ENCODE data around the gene MAP2K2. TPM values are rescaled to one million over a fixed set of nuclear protein-coding genes. Genes with fewer than 3 reads are reported as not detected.

MAP2K2 gene
- total RNA-seq, 6 donors from 2014 or later, result 86.8 to 170 (median 134) TPM

DNA sequence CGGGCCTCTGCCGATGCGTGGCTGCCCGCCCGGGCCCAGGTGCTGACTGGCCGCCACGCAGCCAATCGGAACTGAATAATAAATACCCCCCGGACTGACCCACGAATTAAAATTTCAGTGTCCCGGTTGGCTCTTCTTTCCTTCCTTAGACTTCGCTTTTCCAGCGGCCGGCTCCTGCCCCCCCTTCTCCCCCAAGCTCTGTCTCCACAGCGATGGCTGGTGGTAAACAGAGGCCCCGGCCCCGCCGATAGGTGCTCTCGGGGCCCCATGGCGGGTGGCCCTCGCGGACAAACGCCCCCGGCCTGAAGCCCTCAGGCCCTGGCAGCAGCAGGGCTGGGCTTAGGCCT, 59.8 kb downstream of the MAP2K2 start:
- WGBS, 2 donors, result 4 to 6% methylated on average over 20 to 24 of the region's 24 CpGs
- H3K36me3 ChIP-seq, result peaks cover 0 to 12% (median 4%) of the 10 kb centered on the region in 4 donors
- peak overlapping the region; percentile 96 to 98 (median 97) for H3K27ac ChIP-seq
- peak overlapping the region; percentile 80 to 100 (median 92) for H3K4me3 ChIP-seq
- peaks cover 59 to 72% (median 65%) of the 10 kb centered on the region in 4 donors for H3K4me1 ChIP-seq
- ATAC-seq (ENCODE audit: low FRiP score in 2 of 2) (no peak), DNase-seq (peak; percentile 24 to 87)
- H3K27me3 ChIP-seq, result no peaks in the 10 kb centered on the region
- no peaks in the 10 kb centered on the region for H3K9me3 ChIP-seq
- TF ChIP-seq POLR2A (IDR thresholded peaks at IDR 0.05), result peak in 1 of 4 donors; percentile 8
- no peak for TF ChIP-seq POLR2AphosphoS5 (IDR thresholded peaks at IDR 0.05)

DNA sequence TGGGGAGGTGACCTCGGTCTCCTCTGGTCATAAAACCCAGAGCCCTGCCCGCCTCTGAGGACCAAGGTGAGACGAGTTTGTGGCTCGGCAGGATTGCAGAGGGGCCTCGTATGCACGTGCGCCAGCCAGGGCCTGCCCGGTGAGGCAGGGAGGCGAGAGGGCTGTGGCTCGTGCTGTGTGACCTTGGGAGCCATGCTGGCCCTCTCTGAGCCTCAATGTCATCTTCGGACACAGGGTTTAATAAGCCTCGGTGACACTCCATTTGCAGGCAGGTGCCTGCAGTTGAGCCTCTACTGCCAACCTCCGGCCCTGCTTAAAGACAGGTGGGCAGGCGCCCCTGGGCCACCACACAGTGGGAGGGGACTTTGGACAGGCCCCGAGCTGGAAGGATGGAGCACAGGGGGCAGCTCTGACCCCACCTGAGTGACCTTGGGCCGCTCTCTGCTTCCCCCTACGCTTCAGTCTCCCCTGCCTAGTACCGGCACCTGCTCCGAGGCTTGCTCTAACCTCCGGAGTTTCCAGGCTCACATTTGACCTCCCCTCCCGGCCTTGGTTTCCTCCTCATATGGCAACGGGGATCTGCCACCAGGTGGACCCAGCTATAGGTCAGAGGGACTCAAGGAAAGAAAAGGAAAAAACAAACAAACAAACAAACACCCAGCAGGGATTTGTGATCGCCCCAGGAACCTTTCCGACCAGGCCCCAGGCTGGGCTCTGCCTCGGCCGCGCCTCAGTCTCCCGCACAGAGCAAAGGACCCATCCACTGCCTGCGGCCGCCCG, 60.4 kb downstream of the MAP2K2 start:
- TF ChIP-seq EP300 (IDR thresholded peaks at IDR 0.05) (no peak), POLR2AphosphoS5 (IDR thresholded peaks at IDR 0.05) (no peak), POLR2A (IDR thresholded peaks at IDR 0.05) (peak in 1 of 4 donors; percentile 26)
- TF ChIP-seq, protein P1, sequence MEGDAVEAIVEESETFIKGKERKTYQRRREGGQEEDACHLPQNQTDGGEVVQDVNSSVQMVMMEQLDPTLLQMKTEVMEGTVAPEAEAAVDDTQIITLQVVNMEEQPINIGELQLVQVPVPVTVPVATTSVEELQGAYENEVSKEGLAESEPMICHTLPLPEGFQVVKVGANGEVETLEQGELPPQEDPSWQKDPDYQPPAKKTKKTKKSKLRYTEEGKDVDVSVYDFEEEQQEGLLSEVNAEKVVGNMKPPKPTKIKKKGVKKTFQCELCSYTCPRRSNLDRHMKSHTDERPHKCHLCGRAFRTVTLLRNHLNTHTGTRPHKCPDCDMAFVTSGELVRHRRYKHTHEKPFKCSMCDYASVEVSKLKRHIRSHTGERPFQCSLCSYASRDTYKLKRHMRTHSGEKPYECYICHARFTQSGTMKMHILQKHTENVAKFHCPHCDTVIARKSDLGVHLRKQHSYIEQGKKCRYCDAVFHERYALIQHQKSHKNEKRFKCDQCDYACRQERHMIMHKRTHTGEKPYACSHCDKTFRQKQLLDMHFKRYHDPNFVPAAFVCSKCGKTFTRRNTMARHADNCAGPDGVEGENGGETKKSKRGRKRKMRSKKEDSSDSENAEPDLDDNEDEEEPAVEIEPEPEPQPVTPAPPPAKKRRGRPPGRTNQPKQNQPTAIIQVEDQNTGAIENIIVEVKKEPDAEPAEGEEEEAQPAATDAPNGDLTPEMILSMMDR (IDR thresholded peaks at IDR 0.05), result peak in 1 of 6 experiments; percentile 8
- ATAC-seq (ENCODE audit: low FRiP score in 2 of 2) (no peak), DNase-seq (no peak)
- Histone ChIP-seq H3K27ac (peak overlapping the region; percentile 96 to 98 (median 97)), H3K4me1 (peaks cover 59 to 72% (median 67%) of the 10 kb centered on the region in 4 donors), H3K9me3 (no peaks in the 10 kb centered on the region), H3K4me3 (peak overlapping the region; percentile 80 to 100 (median 92)), H3K36me3 (peaks cover 0 to 12% (median 4%) of the 10 kb centered on the region in 4 donors), H3K27me3 (no peaks in the 10 kb centered on the region)
- 27 to 46% methylated on average over 17 to 26 of the region's 31 CpGs for WGBS, 2 donors

DNA sequence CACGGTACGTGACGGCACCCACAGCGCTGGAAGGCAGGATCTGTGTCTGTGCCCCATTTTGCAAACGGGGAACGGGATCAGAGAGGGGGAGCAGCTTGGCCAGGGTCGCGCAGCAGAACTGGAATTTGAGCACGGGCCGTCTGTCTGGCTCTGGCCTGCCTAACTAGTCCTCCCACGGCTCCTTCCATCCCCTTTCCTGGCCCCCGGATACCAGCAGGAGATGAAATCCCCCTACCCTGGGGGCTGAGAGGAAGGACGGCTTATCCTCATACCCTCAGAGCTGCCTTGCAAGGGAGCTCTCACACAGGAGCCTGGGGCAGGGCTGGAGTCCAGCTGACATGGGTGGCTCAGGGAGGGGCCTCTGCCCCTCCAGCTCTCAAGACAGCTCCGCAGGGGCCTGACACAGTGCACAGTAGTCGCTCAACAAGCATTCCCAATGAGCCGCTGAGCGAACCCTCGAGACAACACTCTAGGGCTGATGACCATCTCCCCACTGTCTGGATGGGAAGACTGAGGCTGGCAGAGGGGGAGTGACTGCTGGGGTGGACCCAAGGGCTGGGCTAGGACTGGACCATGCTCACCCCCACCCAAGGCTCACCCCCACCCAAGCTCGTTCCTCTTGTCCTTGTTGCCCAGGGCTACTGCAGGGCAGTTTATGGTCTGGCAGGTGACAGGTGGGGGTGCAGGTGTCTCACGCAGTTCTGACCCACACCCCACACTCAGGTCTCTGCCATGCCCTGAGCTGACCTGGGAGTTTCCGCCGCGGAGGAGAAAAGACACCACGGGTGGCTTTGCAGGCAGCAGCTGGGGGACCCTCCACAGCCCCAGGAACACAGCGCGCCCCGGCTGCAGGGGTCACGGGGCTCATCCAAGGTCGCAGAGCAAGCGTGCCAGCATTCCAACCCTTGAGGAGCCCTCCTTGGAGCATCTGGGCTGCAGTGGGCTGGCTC, 61.2 kb downstream of the MAP2K2 start:
- 74 to 79% methylated on average over 16 to 18 of the region's 30 CpGs for WGBS, 2 donors
- TF ChIP-seq POLR2A (IDR thresholded peaks at IDR 0.05) (no peak), EP300 (IDR thresholded peaks at IDR 0.05) (no peak), POLR2AphosphoS5 (IDR thresholded peaks at IDR 0.05) (no peak)
- TF ChIP-seq, protein P1 (IDR thresholded peaks at IDR 0.05), result no peak
- DNase-seq (peak in 1 of 2 donors; percentile 82), ATAC-seq (ENCODE audit: low FRiP score in 2 of 2) (no peak)
- Histone ChIP-seq H3K4me1 (peaks cover 59 to 72% (median 68%) of the 10 kb centered on the region in 4 donors), H3K36me3 (peaks cover 0 to 12% (median 4%) of the 10 kb centered on the region in 4 donors), H3K9me3 (no peaks in the 10 kb centered on the region), H3K27me3 (no peaks in the 10 kb centered on the region), H3K27ac (peak overlapping the region; percentile 96 to 98 (median 97)), H3K4me3 (peak overlapping the region in 2 of 4 donors; percentile 100)

DNA sequence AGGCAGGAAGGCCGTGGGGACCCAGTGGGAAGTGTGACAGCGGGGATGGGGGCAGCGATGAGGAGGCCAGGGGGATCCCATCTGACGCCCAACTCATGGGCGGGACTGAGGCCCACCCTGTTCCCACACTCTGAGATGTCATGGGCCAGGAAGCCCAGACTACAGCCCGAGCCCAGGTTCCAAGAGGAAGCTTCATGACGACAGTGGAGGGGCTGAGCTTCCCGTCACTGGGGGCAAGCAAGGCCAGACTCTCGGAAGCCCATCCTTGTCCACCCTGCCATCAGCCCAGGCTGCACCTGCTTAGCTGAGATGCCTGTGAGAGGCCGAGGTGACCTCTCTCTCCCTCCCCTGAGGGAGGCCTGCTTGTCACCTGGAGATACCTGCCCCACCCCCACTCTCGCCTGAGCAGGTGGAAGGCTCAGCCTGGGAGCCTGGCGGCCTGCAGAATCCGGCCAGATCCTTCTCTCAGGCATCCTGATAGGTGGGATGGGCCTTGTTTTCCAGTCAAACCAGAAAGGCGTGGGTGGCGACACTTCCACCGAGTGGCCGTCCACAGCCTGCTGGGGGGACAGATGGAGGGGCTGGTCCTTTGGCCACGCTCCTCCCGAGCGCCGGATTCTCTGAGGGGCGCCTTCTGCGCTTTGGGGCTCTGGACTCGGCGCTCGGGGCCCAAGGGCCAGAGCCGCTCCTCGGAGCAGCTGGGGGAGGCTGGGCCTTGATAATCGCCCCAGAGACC, 62.1 kb downstream of the MAP2K2 start:
- DNase-seq, result peak; percentile 72 to 83

More for the DNA sequence above, 62.1 kb downstream of the MAP2K2 start:
- Histone ChIP-seq H3K4me3 (peak overlapping the region in 3 of 4 donors; percentile 31 to 100 (median 50)), H3K4me1 (peaks cover 66 to 78% (median 71%) of the 10 kb centered on the region in 4 donors), H3K27me3 (no peaks in the 10 kb centered on the region), H3K36me3 (peaks cover 0 to 12% (median 4%) of the 10 kb centered on the region in 4 donors), H3K27ac (peak overlapping the region; percentile 91 to 98 (median 96)), H3K9me3 (no peaks in the 10 kb centered on the region)
- TF ChIP-seq POLR2AphosphoS5 (IDR thresholded peaks at IDR 0.05) (peak in 1 of 2 donors; percentile 36), EP300 (IDR thresholded peaks at IDR 0.05) (peak in 1 of 4 donors; percentile 21), POLR2A (IDR thresholded peaks at IDR 0.05) (no peak)
- TF ChIP-seq, protein P1 (IDR thresholded peaks at IDR 0.05), result no peak
- ATAC-seq (ENCODE audit: low FRiP score in 2 of 2), result no peak
- WGBS, 2 donors, result 47 to 53% methylated on average over 8 to 24 of the region's 29 CpGs
